NCI-H128 (cell line): Measurements from ENCODE around the gene GPR132.
"Not testable (repeated sequence)": the region's sequence is repeated elsewhere in the genome, so short reads cannot be mapped to it uniquely, and the experiment has no call there.

Source experiments
- DNase-seq: peaks from one replicate; lab custom pipeline; 2025; ENCODE audit not compliant: unreplicated experiment; lab: John Stamatoyannopoulos, UW

Gene GPR132

GRCh38 chr14:105076296-105076804 is 11.1 kb upstream of the GPR132 start:
- no peak for DNase-seq

- no peak for DNase-seq
Measured at GRCh38 chr14:105075379-105076295, 10.4 kb upstream of the GPR132 start.

- no peak for DNase-seq
Measured at GRCh38 chr14:105074601-105075053, 9.4 kb upstream of the GPR132 start.

- DNase-seq: no peak
Measured at GRCh38 chr14:105073720-105074600, 8.7 kb upstream of the GPR132 start.

- no peak for DNase-seq
Measured at GRCh38 chr14:105072892-105073719, 7.9 kb upstream of the GPR132 start.

- no peak for DNase-seq
Measured at GRCh38 chr14:105072381-105072861, 7.2 kb upstream of the GPR132 start.

- DNase-seq: no peak
Measured at GRCh38 chr14:105071942-105072341, 6.7 kb upstream of the GPR132 start.

- DNase-seq: no peak
Measured at GRCh38 chr14:105071326-105071725, 6.1 kb upstream of the GPR132 start.

GRCh38 chr14:105070760-105071137 is 5.5 kb upstream of the GPR132 start:
- DNase-seq: no peak

- no peak for DNase-seq
Measured at GRCh38 chr14:105069871-105070759, 4.9 kb upstream of the GPR132 start.

- DNase-seq: no peak
Measured at GRCh38 chr14:105069522-105069870, 4.3 kb upstream of the GPR132 start.

- DNase-seq: no peak
Measured at GRCh38 chr14:105068818-105069217, 3.6 kb upstream of the GPR132 start.

- no peak for DNase-seq
Measured at GRCh38 chr14:105067969-105068301, 2.7 kb upstream of the GPR132 start.

GRCh38 chr14:105067140-105067968 is 2.1 kb upstream of the GPR132 start:
- no peak for DNase-seq

- DNase-seq: no peak
Measured at GRCh38 chr14:105066240-105067071, 1.2 kb upstream of the GPR132 start.

GRCh38 chr14:105064721-105065143 is 498 bp downstream of the GPR132 start:
- no peak for DNase-seq

- DNase-seq: no peak
Measured at GRCh38 chr14:105064001-105064400, 1.2 kb downstream of the GPR132 start.

- not testable (repeated sequence) for DNase-seq
Measured at GRCh38 chr14:105063506-105063905, 1.7 kb downstream of the GPR132 start.
